Lower leg skin (tissue), 3 donors: ENCODE measurements around the gene TUG1.

Experiments used
- POLR2A ChIP-seq, 2 donors: fragments of 450-650 bp; IDR thresholded peaks; one replicate each; pipeline ENCODE4 v1.6.1; 2016 to 2017; ENCODE audit warnings: antibody characterized with exemption in 2 of 2, mild to moderate bottlenecking in 1 of 2, moderate library complexity in 1 of 2
- TF ChIP-seq, protein P1 (sequence below), 3 donors: fragments of 450-650 bp; IDR thresholded peaks; one replicate each; pipeline ENCODE4 v1.5.1; 2016; ENCODE audit warnings: antibody characterized with exemption in 3 of 3, mild to moderate bottlenecking in 3 of 3, moderate library complexity in 2 of 3

DNA sequence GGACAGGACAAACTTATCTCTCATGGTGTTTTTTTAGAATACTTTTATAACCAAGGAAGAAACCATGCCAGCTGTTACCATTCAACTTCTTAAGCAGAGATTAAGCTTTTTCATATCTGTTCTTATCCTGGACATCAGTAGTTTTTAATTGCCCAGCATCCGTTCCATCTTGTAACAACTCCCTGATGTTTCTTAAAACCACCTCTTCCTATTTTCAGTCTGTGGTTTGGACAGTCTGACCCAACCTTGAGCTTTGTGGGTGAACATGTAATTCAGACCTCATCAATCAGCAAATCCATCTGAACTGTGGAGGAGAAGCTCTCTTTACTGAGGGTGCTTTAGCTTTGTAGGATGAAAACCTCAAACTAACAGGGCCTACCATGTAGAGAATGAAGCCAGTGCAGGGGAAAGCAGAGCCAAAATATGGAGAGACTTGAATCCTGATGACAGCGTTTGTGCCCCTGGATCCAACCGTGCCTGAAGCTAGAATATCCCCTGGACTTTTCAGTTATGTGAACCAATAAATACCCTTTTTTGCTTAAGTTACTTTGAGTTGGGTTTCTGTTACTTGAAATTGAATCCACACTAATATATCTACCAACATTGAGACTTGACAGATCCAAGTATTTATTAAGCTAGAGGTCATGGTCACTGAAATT is 9.4 kb downstream of the TUG1 start:
- TF ChIP-seq, protein P1, sequence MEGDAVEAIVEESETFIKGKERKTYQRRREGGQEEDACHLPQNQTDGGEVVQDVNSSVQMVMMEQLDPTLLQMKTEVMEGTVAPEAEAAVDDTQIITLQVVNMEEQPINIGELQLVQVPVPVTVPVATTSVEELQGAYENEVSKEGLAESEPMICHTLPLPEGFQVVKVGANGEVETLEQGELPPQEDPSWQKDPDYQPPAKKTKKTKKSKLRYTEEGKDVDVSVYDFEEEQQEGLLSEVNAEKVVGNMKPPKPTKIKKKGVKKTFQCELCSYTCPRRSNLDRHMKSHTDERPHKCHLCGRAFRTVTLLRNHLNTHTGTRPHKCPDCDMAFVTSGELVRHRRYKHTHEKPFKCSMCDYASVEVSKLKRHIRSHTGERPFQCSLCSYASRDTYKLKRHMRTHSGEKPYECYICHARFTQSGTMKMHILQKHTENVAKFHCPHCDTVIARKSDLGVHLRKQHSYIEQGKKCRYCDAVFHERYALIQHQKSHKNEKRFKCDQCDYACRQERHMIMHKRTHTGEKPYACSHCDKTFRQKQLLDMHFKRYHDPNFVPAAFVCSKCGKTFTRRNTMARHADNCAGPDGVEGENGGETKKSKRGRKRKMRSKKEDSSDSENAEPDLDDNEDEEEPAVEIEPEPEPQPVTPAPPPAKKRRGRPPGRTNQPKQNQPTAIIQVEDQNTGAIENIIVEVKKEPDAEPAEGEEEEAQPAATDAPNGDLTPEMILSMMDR (IDR thresholded peaks at IDR 0.05): no peak
- no peak for TF ChIP-seq POLR2A (IDR thresholded peaks at IDR 0.05)
